K562 (cell line): Measurements from ENCODE around the gene CABLES1. TPM values are rescaled to one million over a fixed set of nuclear protein-coding genes. Genes with fewer than 3 reads are reported as not detected.

Source experiments
- ATAC-seq: fragments of 200-7000 bp; cut with Tn5 transposase; 3 replicates; pipeline ENCODE4 v1.9.1; 2020; ENCODE audit warnings: moderate library complexity
- BruUV-seq: library from RNA; stranded (reverse); fragments of 400-500 nt; replicated peaks from 2 replicates; lab custom pipeline; 2021; lab: Mats Ljungman, UMichigan
- CTCF ChIA-PET: fragments of 300-600 bp; formaldehyde crosslinking; extraction: SDS; loops from one replicate; lab custom pipeline; 2021; ENCODE audit warnings: low intra/inter-chr PET ratio; lab: Yijun Ruan, JAX
- POLR2A ChIA-PET: fragments of 300-600, 350-650 bp; sonication (Branson Sonifier 250); formaldehyde crosslinking; extraction: SDS; loops from one replicate; lab custom pipeline; 2021; ENCODE audit warnings: antibody characterized with exemption, inconsistent platforms; lab: Yijun Ruan, JAX
- DNase-seq, 4 experiments: peaks; one replicate each; pipeline versions ENCODE4 v3.0.0 to v3.0.0-alpha.2; 2011 to 2018; ENCODE audit warnings: low spot score in 3 of 4, mixed read lengths in 3 of 4; ENCODE audit errors: extremely low read depth in 1 of 4
- FAIRE-seq: peaks from 2 replicates; lab custom pipeline; 2011; peaks lifted over from hg19 to GRCh38; lab: Jason Lieb, UNC
- H2AFZ ChIP-seq: 2 replicates; pipeline ENCODE4 v1.6.0; 2011; ENCODE audit warnings: low read depth, low read length, control low read depth, inconsistent platforms
- H3K27ac ChIP-seq: fragments of 200-600 bp; 3 replicates; pipeline ENCODE4 v1.8.0; 2011; ENCODE audit warnings: low read depth, mild to moderate bottlenecking, control low read depth, inconsistent platforms, low read length, moderate library complexity, mixed read lengths; ENCODE audit errors: extremely low read depth
- H3K27me3 ChIP-seq, 2 experiments: fragments of 300-600 bp in 1 of 2; 2 replicates in 1 of 2; 3 replicates in 1 of 2; pipeline versions ENCODE4 v1.6.0 to v1.8.0; 2011; ENCODE audit warnings: inconsistent platforms in 2 of 2, low read length in 2 of 2, mild to moderate bottlenecking in 1 of 2, mixed read lengths in 1 of 2, moderate library complexity in 1 of 2; ENCODE audit not compliant: control insufficient read depth in 2 of 2, insufficient read depth in 2 of 2
- H3K36me3 ChIP-seq: fragments of 300-600 bp; 3 replicates; pipeline ENCODE4 v1.8.0; 2011; ENCODE audit warnings: mild to moderate bottlenecking, low read length, inconsistent platforms; ENCODE audit not compliant: control insufficient read depth, insufficient read depth
- H3K4me1 ChIP-seq, 2 experiments: fragments of 200-600 bp in 1 of 2; replicated peaks in 1 of 2; 2 replicates in 1 of 2; 3 replicates in 1 of 2; pipeline versions ENCODE4 v1.5.1 to v1.8.0; 2011; ENCODE audit warnings: inconsistent platforms in 2 of 2, low read length in 2 of 2, mild to moderate bottlenecking in 1 of 2, mixed read lengths in 1 of 2, moderate library complexity in 1 of 2; ENCODE audit not compliant: control insufficient read depth in 2 of 2, insufficient read depth in 2 of 2
- H3K4me2 ChIP-seq: 2 replicates; pipeline ENCODE4 v1.6.1; 2011; ENCODE audit warnings: low read length, control low read depth, inconsistent platforms, mixed read lengths; ENCODE audit not compliant: insufficient read depth
- H3K4me3 ChIP-seq: fragments of 200-600 bp; sonication (generic), shearing (Covaris generic); 2 replicates; pipeline ENCODE4 v1.5.1; 2016; ENCODE audit warnings: control low read depth, inconsistent platforms
- H3K79me2 ChIP-seq: fragments of 200-600 bp; 3 replicates; pipeline ENCODE4 v1.8.0; 2011; ENCODE audit warnings: low read length, inconsistent platforms; ENCODE audit not compliant: control insufficient read depth, insufficient read depth
- H3K9ac ChIP-seq, 2 experiments: 2 replicates each; pipeline versions ENCODE4 v1.6.0 to v1.6.1; 2011; ENCODE audit warnings: low read depth in 2 of 2, low read length in 2 of 2, control low read depth in 1 of 2, inconsistent platforms in 1 of 2, mild to moderate bottlenecking in 1 of 2, mixed read lengths in 1 of 2; ENCODE audit not compliant: insufficient read depth in 1 of 2
- H3K9me1 ChIP-seq: one replicate; pipeline ENCODE4 v1.6.0; 2011; ENCODE audit warnings: inconsistent platforms, mild to moderate bottlenecking, low read length, moderate library complexity; ENCODE audit not compliant: control insufficient read depth, insufficient read depth
- H3K9me3 ChIP-seq: replicated peaks from 2 replicates; pipeline ENCODE4 v1.5.1; 2011; ENCODE audit warnings: low read depth, low read length, inconsistent platforms; ENCODE audit not compliant: control insufficient read depth, insufficient read depth
- H4K20me1 ChIP-seq: replicated peaks from 2 replicates; pipeline ENCODE4 v1.6.1; 2011; ENCODE audit warnings: low read length, inconsistent platforms, mixed read lengths; ENCODE audit not compliant: control insufficient read depth, insufficient read depth
- ARID2 ChIP-seq: fragments of 450-650 bp; IDR thresholded peaks from 2 replicates; pipeline ENCODE4 v1.6.1; 2017; ENCODE audit warnings: antibody characterized with exemption, mild to moderate bottlenecking
- ARID4B ChIP-seq: sonication (generic); formaldehyde crosslinking; IDR thresholded peaks from 2 replicates; pipeline ENCODE4 v1.8.0; 2022; ENCODE audit warnings: mild to moderate bottlenecking, missing genetic modification reagents
- DMBX1 ChIP-seq: fragments of 250-450 bp; sonication (Bioruptor Pico); IDR thresholded peaks from 2 replicates; pipeline ENCODE4 v1.8.0; 2022; ENCODE audit warnings: inconsistent platforms, mild to moderate bottlenecking, moderate library complexity, borderline replicate concordance
- HBP1 ChIP-seq: fragments of 450-650 bp; formaldehyde crosslinking; IDR thresholded peaks from 2 replicates; pipeline ENCODE4 v1.4.0; 2022; ENCODE audit warnings: missing genetic modification characterization
- HLTF ChIP-seq: fragments of 450-650 bp; IDR thresholded peaks from 2 replicates; pipeline ENCODE4 v1.6.1; 2016
- JUNB ChIP-seq: fragments of 450-650 bp; formaldehyde crosslinking; conservative IDR thresholded peaks from 2 replicates; pipeline ENCODE4 v1.4.0; 2020; ENCODE audit warnings: mild to moderate bottlenecking
- KLF10 ChIP-seq: fragments of 250-450 bp; sonication (Bioruptor Pico); IDR thresholded peaks from 2 replicates; pipeline ENCODE4 v1.6.1; 2021; ENCODE audit warnings: matching md5 sums
- RBM39 ChIP-seq: fragments of 200-400 bp; formaldehyde crosslinking; optimal IDR thresholded peaks from 2 replicates; pipeline ENCODE3; 2018; ENCODE audit warnings: low read depth, low read length
- THRAP3 ChIP-seq: fragments of 450-650 bp; IDR thresholded peaks from 2 replicates; pipeline ENCODE4 v1.6.1; 2016; ENCODE audit warnings: mild to moderate bottlenecking, inconsistent platforms, borderline replicate concordance
- ZBTB8A ChIP-seq: fragments of 450-650 bp; IDR thresholded peaks from 2 replicates; pipeline ENCODE4 v1.6.1; 2018; ENCODE audit warnings: mild to moderate bottlenecking, moderate library complexity; ENCODE audit not compliant: partially characterized antibody
- ZNF184 ChIP-seq: sonication (generic); formaldehyde crosslinking; IDR thresholded peaks from 2 replicates; pipeline ENCODE4 v1.5.0; 2020; ENCODE audit warnings: missing genetic modification reagents
- WGBS: fragments of 100-300 bp; shearing (Covaris generic); methylation state at CpG from one replicate; pipeline ENCODE4 v1.1.6; 2016; ENCODE audit warnings: low coverage, mixed read lengths; ENCODE audit not compliant: insufficient coverage; ENCODE audit errors: missing lambda C conversion rate; 5-methylcytosine and 5-hydroxymethylcytosine counted together
- in situ Hi-C: fragments of 300-500 bp; cut with MboI; formaldehyde crosslinking; loops from 4 replicates; pipeline ENCODE4 v1.15.0; 2018; ENCODE audit warnings: inconsistent platforms, mixed read lengths
- intact Hi-C: fragments of 100-400 bp; cut with micrococcal nuclease; formaldehyde crosslinking; loops from 2 replicates; pipeline ENCODE4 v1.14.2; 2022
- polyA plus RNA-seq, 8 experiments: library from polyadenylated mRNA; depleted of rRNA in 4 of 8; stranded (reverse) in 5 of 8; unstranded in 3 of 8; fragments of >200 nt; fragmentation: Nextera tagmentation in 2 of 8; fragmentation: Illumina TruSeq in 1 of 8; extraction: Ambion mirVana in 2 of 8; extraction: Trizol in 1 of 8; gene quantifications; 2 replicates each; pipeline versions ENCODE4 v1.2.1 to v1.2.3, GENCODE V29; 2011 to 2014; ENCODE audit warnings: inconsistent platforms in 1 of 8, missing spikeins in 1 of 8
- total RNA-seq, 7 experiments: library from RNA; depleted of rRNA in 6 of 7; stranded (reverse); fragments of >200 nt in 6 of 7; fragmentation: Illumina TruSeq in 2 of 7; extraction: Trizol in 2 of 7; gene quantifications; 2 replicates each; pipeline versions ENCODE4 v1.2.1 to v1.2.3, GENCODE V29; 2011 to 2021; ENCODE audit warnings: low replicate concordance in 1 of 7

CABLES1 gene
- total and polyA plus RNA-seq, 9 of the 15 experiments (the other 6 are each of a cell fraction or from before 2014, with no cell fraction given): 0.04 to 0.10 (median 0.06) TPM; not detected in 3

- Histone ChIP-seq H3K36me3 (no peaks in the 10 kb centered on the region), H3K27ac (no peak overlapping the region), H3K9me3 (no peaks in the 10 kb centered on the region), H2AFZ (no peak overlapping the region), H3K79me2 (no peaks in the 10 kb centered on the region), H3K27me3 (peaks cover 0 to under 1% of the 10 kb centered on the region in 2 experiments; a peak in 2 of 5 replicates), H4K20me1 (no peaks in the 10 kb centered on the region), H3K9me1 (no peaks in the 10 kb centered on the region), H3K4me1 (peaks cover 9 to 16% of the 10 kb centered on the region in 2 experiments), H3K4me3 (no peak overlapping the region), H3K9ac (no peak overlapping the region), H3K4me2 (no peak overlapping the region)
- in situ Hi-C loops: no loop called here
- no TSS peak for BruUV-seq
- ChIA-PET CTCF (no interaction called here), POLR2A (interaction anchor here (0.9 kb wide), 1 partner anchor 53 kb away, joined by 3 read pairs; no protein-coding TSS in a partner anchor)
- WGBS: 61% methylated on average over 24 of the region's 25 CpGs
- FAIRE-seq: no peak
- intact Hi-C loops: no loop called here
- TF ChIP-seq ARID2 (no peak), HLTF (no peak), JUNB (no peak), KLF10 (CRISPR knock-in tag) (no peak), RBM39 (no peak), THRAP3 (no peak), ZBTB8A (no peak), DMBX1 (no peak), ZNF184 (CRISPR knock-in tag) (no peak), ARID4B (CRISPR knock-in tag) (no peak), HBP1 (no peak)
- ATAC-seq: no peak
- DNase-seq: no peak
These were observed 122.6 kb downstream of the CABLES1 start for GRCh38 chr18:23257686-23258565.
